Gastroesophageal sphincter (tissue), 3 donors: ENCODE measurements around the gene YPEL1.

Experiments used
- CTCF ChIP-seq, 4 experiments: fragments of 200-600 bp in 2 of 4; fragments of 450-650 bp in 2 of 4; sonication (generic) in 1 of 4; IDR thresholded peaks; one replicate each; pipeline ENCODE4 v1.5.1; 2017 to 2019; ENCODE audit warnings: antibody characterized with exemption in 4 of 4, mild to moderate bottlenecking in 2 of 4, moderate library complexity in 2 of 4
- POLR2A ChIP-seq, 2 donors: fragments of 450-650 bp; IDR thresholded peaks; one replicate each; pipeline ENCODE4 v1.6.1; 2017; ENCODE audit warnings: antibody characterized with exemption in 2 of 2, mild to moderate bottlenecking in 2 of 2, moderate library complexity in 1 of 2

GRCh38 chr22:21669026-21669425 is 66.6 kb downstream of the YPEL1 start:
- TF ChIP-seq CTCF (IDR thresholded peaks at IDR 0.05) (no peak), POLR2A (IDR thresholded peaks at IDR 0.05) (no peak)
